ENCODE results near the gene ECHDC3. TPM values are rescaled to one million over a fixed set of nuclear protein-coding genes. Genes with fewer than 3 reads are reported as not detected.

Gene ECHDC3
- total and polyA plus RNA-seq, 2 of the 13 experiments (the other 11 are each of a cell fraction or from before 2014, with no cell fraction given), result not detected

- no peak for TF ChIP-seq FOXA1 (IDR thresholded peaks at IDR 0.05)
- TF ChIP-seq FOXA1 (CRISPR knock-in tag; IDR thresholded peaks at IDR 0.05), result peak; percentile 57; the same call in 1 of the 2 replicates
- TF ChIP-seq ZNF639 (CRISPR knock-in tag; conservative IDR thresholded peaks at IDR 0.05), result no peak; the same call in 1 of the 2 replicates
- TF ChIP-seq ZNF740 (CRISPR knock-in tag; IDR thresholded peaks at IDR 0.05), result no peak
- no peak for TF ChIP-seq ZNF225 (CRISPR knock-in tag; IDR thresholded peaks at IDR 0.05)
- TF ChIP-seq ZNF790 (CRISPR knock-in tag; IDR thresholded peaks at IDR 0.05; ENCODE audit: borderline replicate concordance), result peak; percentile 58; the same call in 1 of the 2 replicates
- peak; percentile 96 for TF ChIP-seq SSRP1 (CRISPR knock-in tag; IDR thresholded peaks at IDR 0.05)
- no peak for TF ChIP-seq CAMTA2 (CRISPR knock-in tag; IDR thresholded peaks at IDR 0.05; ENCODE audit: borderline replicate concordance)
- peak; percentile 54; the same call in 1 of the 2 replicates for TF ChIP-seq NRL (CRISPR knock-in tag; IDR thresholded peaks at IDR 0.05; ENCODE audit: borderline replicate concordance)
- peak; percentile 70; the same call in 1 of the 2 replicates for TF ChIP-seq DPF2 (CRISPR knock-in tag; IDR thresholded peaks at IDR 0.05; ENCODE audit: borderline replicate concordance, low read depth)
- peak; percentile 97 for TF ChIP-seq RARA (CRISPR knock-in tag; IDR thresholded peaks at IDR 0.05)
- TF ChIP-seq PPARG (CRISPR knock-in tag; conservative IDR thresholded peaks at IDR 0.05), result peak; percentile 73
- TF ChIP-seq FOXA3 (CRISPR knock-in tag; IDR thresholded peaks at IDR 0.05), result peak; percentile 89
- TF ChIP-seq ATF4 (CRISPR knock-in tag; IDR thresholded peaks at IDR 0.05), result peak in 1 of 2 experiments; percentile 61; a peak in 1 of 4 replicates
- TF ChIP-seq RERE (CRISPR knock-in tag; IDR thresholded peaks at IDR 0.05; ENCODE audit: low read depth), result peak; percentile 79
- TF ChIP-seq ATRX (CRISPR knock-in tag; IDR thresholded peaks at IDR 0.05; ENCODE audit: borderline replicate concordance), result no peak
- TF ChIP-seq ZNF660 (CRISPR knock-in tag; IDR thresholded peaks at IDR 0.05; ENCODE audit: borderline replicate concordance, low read depth), result no peak
- TF ChIP-seq MIXL1 (CRISPR knock-in tag; IDR thresholded peaks at IDR 0.05), result peak; percentile 88
- TF ChIP-seq SMC3 (IDR thresholded peaks at IDR 0.05; ENCODE audit: low read length), result 0 out of 2 replicates have a peak, but pooled peaks have one; percentile 30
- no peak for TF ChIP-seq CREB1 (IDR thresholded peaks at IDR 0.05)
- TF ChIP-seq CREB1 (CRISPR knock-in tag; IDR thresholded peaks at IDR 0.05), result peak; percentile 62
- TF ChIP-seq ATF3 (CRISPR knock-in tag; IDR thresholded peaks at IDR 0.05), result no peak
- TF ChIP-seq ZNF605 (CRISPR knock-in tag; IDR thresholded peaks at IDR 0.05), result no peak; the same call in none of the 2 replicates
Measured at GRCh38 chr10:11699550-11700097, 42.6 kb upstream of the ECHDC3 start (continued).

Measured in HepG2 (cell line).